ENCODE measurements around the gene SLC16A2.

SLC16A2 gene

GRCh38 chrX:74536152-74536831 lies 115.0 kb downstream of the SLC16A2 start:
- no peak for DNase-seq (ENCODE audit: low spot score)

- DNase-seq (ENCODE audit: low spot score): no peak
Observed at GRCh38 chrX:74536832-74537371, 115.6 kb downstream of the SLC16A2 start.

- no peak for DNase-seq (ENCODE audit: low spot score)
Observed at GRCh38 chrX:74540635-74541249, 119.4 kb downstream of the SLC16A2 start.

GRCh38 chrX:74545880-74546523 lies 124.7 kb downstream of the SLC16A2 start:
- DNase-seq (ENCODE audit: low spot score): no peak

- no peak for DNase-seq (ENCODE audit: low spot score)
Observed at GRCh38 chrX:74546984-74547383, 125.7 kb downstream of the SLC16A2 start.

GRCh38 chrX:74550295-74550802 lies 129.1 kb downstream of the SLC16A2 start:
- peak; percentile 63 for DNase-seq (ENCODE audit: low spot score)

- DNase-seq (ENCODE audit: low spot score): no peak
Observed at GRCh38 chrX:74551934-74552333, 130.6 kb downstream of the SLC16A2 start.

- DNase-seq (ENCODE audit: low spot score): no peak
Observed at GRCh38 chrX:74557378-74557777, 136.1 kb downstream of the SLC16A2 start.

GRCh38 chrX:74578137-74578536 lies 156.8 kb downstream of the SLC16A2 start:
- DNase-seq (ENCODE audit: low spot score): no peak

GRCh38 chrX:74579597-74580198 lies 158.4 kb downstream of the SLC16A2 start:
- no peak for DNase-seq (ENCODE audit: low spot score)
